T-helper 17 cell (primary cell): Measurements from ENCODE around the gene CD59. TPM values are rescaled to one million over a fixed set of nuclear protein-coding genes. Genes with fewer than 3 reads are reported as not detected.

Source experiments
- ATAC-seq: fragments of 150-1000 bp; cut with Tn5 transposase; 2 replicates; pipeline ENCODE4 v1.10.0; 2021; ENCODE audit warnings: mild to moderate bottlenecking, moderate library complexity
- DNase-seq, 3 donors: peaks; one replicate each; pipeline versions ENCODE4 v3.0.0 to v3.0.0-alpha.2; 2020 to 2021
- H3K9me3 ChIP-seq: one replicate; pipeline ENCODE4 v1.7.0; 2013; ENCODE audit warnings: low read length, mild to moderate bottlenecking; ENCODE audit not compliant: control insufficient read depth, poor library complexity, severe bottlenecking
- H3K27ac Mint-ChIP-seq: one replicate; pipeline ENCODE4 v1.8.0; 2022; ENCODE audit warnings: mild to moderate bottlenecking, moderate library complexity, mixed read lengths
- H3K27me3 Mint-ChIP-seq: one replicate; pipeline ENCODE4 v1.8.0; 2022; ENCODE audit warnings: mixed read lengths
- H3K36me3 Mint-ChIP-seq: one replicate; pipeline ENCODE4 v1.8.0; 2022; ENCODE audit warnings: low read depth, mixed read lengths
- H3K4me1 Mint-ChIP-seq: one replicate; pipeline ENCODE4 v1.8.0; 2022; ENCODE audit warnings: mild to moderate bottlenecking, mixed read lengths
- H3K4me3 Mint-ChIP-seq: one replicate; pipeline ENCODE4 v1.8.0; 2022; ENCODE audit warnings: mild to moderate bottlenecking, moderate library complexity, mixed read lengths
- total RNA-seq, 4 donors: library from RNA in 2 of 4; stranded (reverse) in 2 of 4; gene quantifications; one replicate each; pipeline ENCODE4 v1.2.3 and lab custom pipeline; 2022 to 2026

The CD59 gene
- total RNA-seq, 2 donors from 2014 or later = 48.7 to 53.6 TPM

DNA sequence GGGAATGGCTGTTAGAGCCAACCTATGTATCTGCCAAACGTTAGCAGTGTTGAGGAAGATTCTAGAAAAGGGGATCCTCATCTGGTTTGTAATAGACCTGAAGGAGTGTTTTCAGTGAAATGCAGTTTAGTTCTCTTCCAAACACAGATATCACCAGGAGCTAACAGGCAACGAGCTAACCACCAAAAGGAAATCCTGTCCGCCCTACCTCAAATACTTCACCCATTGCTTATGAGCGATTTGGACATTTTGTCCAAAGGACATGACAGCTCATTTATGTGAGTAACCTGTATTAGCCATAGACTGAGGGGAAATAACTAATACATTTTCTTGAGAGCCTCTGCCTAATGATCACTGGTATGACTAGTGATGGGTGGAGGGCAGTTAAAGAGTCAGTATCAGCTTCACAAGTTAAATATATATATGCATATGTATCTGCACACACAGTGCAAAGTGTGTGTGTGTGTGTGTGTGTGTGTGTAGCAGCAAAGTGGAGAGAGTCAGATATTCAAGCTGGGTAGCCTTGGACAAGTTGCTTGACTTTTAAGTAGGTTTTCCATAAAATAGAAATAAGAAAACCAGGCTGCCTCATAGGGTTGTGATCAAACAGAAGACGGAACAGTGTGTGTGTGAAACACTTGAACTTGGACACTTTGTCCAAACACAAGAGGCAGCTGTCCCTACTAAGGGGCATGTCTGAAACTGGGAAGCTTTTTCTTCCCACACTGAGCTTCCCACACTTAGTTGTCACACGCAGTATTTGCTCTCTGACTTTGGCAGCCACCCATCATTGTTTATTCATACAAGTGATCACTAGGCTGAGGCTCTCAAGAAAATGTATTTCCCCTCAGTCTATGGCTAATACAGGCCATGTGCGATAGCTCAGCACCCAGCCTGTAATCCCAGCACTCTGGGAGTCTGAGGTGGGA, 34.7 kb downstream of the CD59 start:
- peaks cover 24% of the 10 kb centered on the region for H3K4me1 Mint-ChIP-seq
- H3K36me3 Mint-ChIP-seq = peaks cover 2% of the 10 kb centered on the region
- no peaks in the 10 kb centered on the region for H3K9me3 ChIP-seq
- peaks cover 10% of the 10 kb centered on the region for H3K27me3 Mint-ChIP-seq
- H3K27ac Mint-ChIP-seq = peak overlapping the region; percentile 45
- ATAC-seq (no peak), DNase-seq (no peak)
- peak overlapping the region; percentile 90 for H3K4me3 Mint-ChIP-seq

DNA sequence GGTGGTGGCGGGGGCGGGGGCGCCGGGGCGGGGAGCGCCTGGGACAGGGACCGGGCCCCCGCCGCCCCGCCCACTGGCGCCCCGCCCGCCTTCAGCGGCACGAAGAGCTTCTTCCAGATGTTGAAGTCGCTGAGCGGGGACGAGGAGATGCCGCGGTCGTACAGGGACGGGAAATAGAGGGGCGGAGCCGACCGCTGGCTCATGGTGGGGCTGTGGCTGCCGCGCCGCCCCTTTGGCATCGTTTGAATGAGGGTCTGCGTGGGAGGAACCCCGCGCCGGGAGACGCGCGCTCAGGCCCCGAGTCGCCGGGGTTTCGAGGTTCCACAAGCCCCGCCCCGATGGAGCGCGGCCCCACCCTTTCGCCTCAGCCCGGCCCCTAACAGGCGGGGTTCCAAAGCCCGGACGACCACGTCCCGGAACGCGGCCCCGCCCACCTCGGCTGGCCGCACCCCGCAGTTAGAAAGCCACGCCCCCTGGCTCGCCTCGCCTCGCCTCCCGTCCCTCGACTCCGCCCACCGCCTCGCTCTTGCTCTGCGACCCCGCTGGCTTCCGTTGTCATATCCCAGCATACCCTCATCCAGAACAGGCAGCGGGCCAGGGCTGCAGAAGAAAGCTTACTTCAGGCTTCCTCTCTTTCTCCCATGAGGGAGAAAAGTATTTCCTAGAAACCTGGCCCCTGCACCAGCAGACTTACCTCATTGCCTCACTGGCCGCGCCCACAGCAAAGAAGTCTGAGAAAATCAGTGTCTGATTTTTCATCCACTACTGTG, 35.5 kb downstream of the CD59 start, which contains the start of gene C11orf91:
TSS of gene C11orf91 (minus strand) at position 325 of the 770 bp plus-strand sequence. CDS start at position 239, 86 bp downstream.
- H3K27me3 Mint-ChIP-seq = peaks cover 19% of the 10 kb centered on the region
- ATAC-seq (peak; percentile 96), DNase-seq (peak; percentile 95 to 98 (median 95))
- H3K9me3 ChIP-seq = no peaks in the 10 kb centered on the region
- peak within 1 kb of the TSS; percentile 90 for H3K4me3 Mint-ChIP-seq
- peak within 1 kb of the TSS; percentile 45 for H3K27ac Mint-ChIP-seq
- peaks cover 29% of the 10 kb centered on the region for H3K4me1 Mint-ChIP-seq
- H3K36me3 Mint-ChIP-seq = peaks cover 6% of the 10 kb centered on the region

- DNase-seq = no peak
- ATAC-seq = no peak
- peak overlapping the region; percentile 90 for H3K4me3 Mint-ChIP-seq
- no peak overlapping the region for H3K27ac Mint-ChIP-seq
- peaks cover 6% of the 10 kb centered on the region for H3K36me3 Mint-ChIP-seq
- peaks cover 24% of the 10 kb centered on the region for H3K27me3 Mint-ChIP-seq
- H3K4me1 Mint-ChIP-seq = peaks cover 29% of the 10 kb centered on the region
- H3K9me3 ChIP-seq = no peaks in the 10 kb centered on the region
These were observed 36.1 kb downstream of the CD59 start for GRCh38 chr11:33700063-33700501.

DNA sequence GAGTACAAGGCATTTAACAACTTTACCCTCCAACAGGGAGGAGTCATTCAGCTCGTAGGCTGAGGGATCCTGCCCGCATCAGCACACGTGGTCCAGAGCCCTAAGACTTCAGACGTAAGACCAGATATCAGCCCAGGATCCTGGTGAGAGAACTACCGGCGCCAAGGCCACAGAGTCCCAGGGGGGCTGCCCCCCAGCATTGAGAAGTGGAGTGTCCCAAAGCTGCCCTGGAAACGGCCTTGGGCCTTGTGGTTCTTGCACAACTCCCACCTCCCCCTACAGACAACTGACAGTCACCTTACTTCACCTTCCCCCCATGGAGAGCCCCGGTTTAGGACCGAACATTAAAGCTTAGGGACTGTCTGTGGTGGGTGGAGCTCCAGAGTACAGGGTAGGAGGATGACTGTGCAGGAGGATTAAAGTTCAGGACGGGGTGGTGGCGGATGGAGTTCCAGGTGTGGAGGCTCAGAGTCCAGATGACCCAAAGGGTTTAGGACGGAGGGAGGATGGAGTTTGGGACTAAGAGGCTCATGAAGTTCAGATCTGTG, 36.6 kb downstream of the CD59 start:
- ATAC-seq = no peak
- DNase-seq = no peak
- Mint-ChIP-seq H3K4me3 (peak overlapping the region; percentile 90), H3K27me3 (peaks cover 24% of the 10 kb centered on the region), H3K36me3 (peaks cover 6% of the 10 kb centered on the region), H3K27ac (no peak overlapping the region), H3K4me1 (peaks cover 29% of the 10 kb centered on the region)
- H3K9me3 ChIP-seq = no peaks in the 10 kb centered on the region

DNA sequence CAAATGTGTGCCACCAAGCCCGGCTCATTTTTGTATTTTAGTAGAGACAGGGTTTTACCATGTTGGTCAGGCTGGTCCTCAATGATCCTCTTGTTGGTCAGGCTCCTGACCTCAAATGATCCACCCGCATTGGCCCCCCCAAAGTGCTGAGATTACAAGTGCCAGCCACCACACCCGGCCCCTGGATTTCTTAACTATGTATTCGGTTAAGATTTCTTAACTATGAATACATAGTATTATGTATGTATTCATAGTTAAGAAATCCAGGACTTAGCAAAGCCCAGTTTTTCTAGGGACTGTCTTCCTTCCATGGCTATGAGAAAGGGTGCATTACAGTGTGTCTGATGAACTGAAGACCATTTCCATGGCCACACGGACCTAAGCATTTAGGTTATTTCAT, 37.3 kb downstream of the CD59 start:
- H3K4me1 Mint-ChIP-seq = peaks cover 29% of the 10 kb centered on the region
- H3K9me3 ChIP-seq = no peaks in the 10 kb centered on the region
- H3K36me3 Mint-ChIP-seq = peaks cover 6% of the 10 kb centered on the region
- no peak overlapping the region for H3K27ac Mint-ChIP-seq
- no peak for ATAC-seq
- peaks cover 25% of the 10 kb centered on the region for H3K27me3 Mint-ChIP-seq
- DNase-seq = no peak
- H3K4me3 Mint-ChIP-seq = no peak overlapping the region

GRCh38 chr11:33697997-33698396, 38.2 kb downstream of the CD59 start:
- no peak for ATAC-seq
- no peak for DNase-seq
- Mint-ChIP-seq H3K27ac (no peak overlapping the region), H3K36me3 (peaks cover 6% of the 10 kb centered on the region), H3K4me3 (no peak overlapping the region), H3K27me3 (peaks cover 34% of the 10 kb centered on the region), H3K4me1 (peaks cover 29% of the 10 kb centered on the region)
- no peaks in the 10 kb centered on the region for H3K9me3 ChIP-seq

- H3K4me1 Mint-ChIP-seq = peaks cover 28% of the 10 kb centered on the region
- H3K27ac Mint-ChIP-seq = no peak overlapping the region
- no peak overlapping the region for H3K4me3 Mint-ChIP-seq
- H3K9me3 ChIP-seq = no peaks in the 10 kb centered on the region
- no peak for DNase-seq
- H3K36me3 Mint-ChIP-seq = peaks cover 6% of the 10 kb centered on the region
- ATAC-seq = no peak
- H3K27me3 Mint-ChIP-seq = peaks cover 42% of the 10 kb centered on the region
These were observed 39.1 kb downstream of the CD59 start for GRCh38 chr11:33696931-33697638.

DNA sequence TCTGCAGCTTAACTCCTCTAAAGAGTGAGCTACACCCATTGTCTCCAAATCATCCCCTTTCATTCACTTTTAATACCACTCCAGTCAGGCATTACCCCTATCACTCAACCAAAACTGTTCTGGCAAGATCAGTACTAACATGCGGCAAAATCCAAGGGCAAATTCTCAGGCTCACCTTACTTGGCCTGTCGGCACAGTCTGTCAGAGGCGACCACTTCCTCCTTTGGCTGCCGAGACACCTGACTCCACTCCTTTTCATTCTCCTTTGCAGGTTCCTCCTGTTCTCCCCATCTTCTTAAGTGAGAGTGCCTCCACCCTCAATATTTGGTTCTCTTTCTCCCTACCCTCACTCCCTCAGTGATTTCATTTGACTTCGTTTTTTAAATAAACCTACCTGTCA, 39.8 kb downstream of the CD59 start:
- Mint-ChIP-seq H3K36me3 (peaks cover 6% of the 10 kb centered on the region), H3K27me3 (peaks cover 48% of the 10 kb centered on the region), H3K4me3 (no peak overlapping the region), H3K27ac (no peak overlapping the region), H3K4me1 (peaks cover 28% of the 10 kb centered on the region)
- DNase-seq = no peak
- no peak for ATAC-seq
- no peaks in the 10 kb centered on the region for H3K9me3 ChIP-seq

DNA sequence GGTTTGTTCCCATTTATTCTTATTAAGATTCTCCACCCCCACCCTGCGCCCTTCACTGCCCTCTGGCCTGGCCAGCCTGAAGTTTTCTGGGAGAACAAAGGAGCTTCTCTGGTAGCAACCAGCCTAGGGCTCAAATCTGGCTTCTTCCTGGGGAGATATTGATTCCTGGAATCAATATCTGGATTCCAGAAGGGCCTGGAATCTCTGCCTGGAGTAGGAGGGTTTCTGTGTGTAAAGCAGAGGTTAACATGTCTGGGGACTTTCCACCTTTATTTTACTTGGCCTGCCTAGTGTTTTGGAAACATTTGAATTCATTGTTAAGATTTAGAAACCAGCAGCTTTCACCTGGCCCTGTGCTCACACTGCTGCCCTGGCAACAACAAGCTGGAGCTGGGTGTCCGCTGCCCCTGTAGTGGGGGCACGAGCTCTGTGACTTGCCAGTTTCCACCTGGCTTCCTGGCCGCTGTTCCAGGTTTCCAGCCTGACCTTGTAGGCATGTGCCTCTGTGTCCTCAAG, 41.1 kb downstream of the CD59 start:
- H3K9me3 ChIP-seq = no peaks in the 10 kb centered on the region
- Mint-ChIP-seq H3K27me3 (peaks cover 60% of the 10 kb centered on the region), H3K4me1 (peaks cover 20% of the 10 kb centered on the region), H3K4me3 (no peak overlapping the region), H3K27ac (no peak overlapping the region), H3K36me3 (peaks cover 6% of the 10 kb centered on the region)
- no peak for DNase-seq
- no peak for ATAC-seq

GRCh38 chr11:33694346-33695050, 41.7 kb downstream of the CD59 start:
- H3K9me3 ChIP-seq = no peaks in the 10 kb centered on the region
- Mint-ChIP-seq H3K4me1 (peaks cover 16% of the 10 kb centered on the region), H3K27ac (no peak overlapping the region), H3K4me3 (no peak overlapping the region), H3K27me3 (peaks cover 66% of the 10 kb centered on the region), H3K36me3 (peaks cover 6% of the 10 kb centered on the region)
- ATAC-seq (no peak), DNase-seq (no peak)

DNA sequence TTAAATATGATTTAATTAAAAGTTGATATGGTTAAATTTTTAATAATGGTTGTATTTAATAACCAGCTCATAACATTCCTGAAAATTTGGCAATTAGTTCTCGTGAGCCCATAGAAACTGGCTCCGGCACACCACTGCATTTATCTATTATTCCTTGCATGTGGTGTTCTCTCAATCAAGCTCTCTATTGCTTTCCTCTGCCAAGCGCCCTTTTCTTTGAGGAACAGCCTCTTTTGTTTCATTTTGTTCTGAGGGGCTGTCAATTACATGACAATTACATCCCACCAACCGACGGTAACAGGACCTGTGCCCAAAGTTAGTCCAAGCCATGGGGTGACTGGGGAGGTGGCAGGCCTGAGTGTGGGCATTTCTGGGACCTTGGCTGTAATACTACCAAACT, 43.7 kb downstream of the CD59 start:
- no peak for DNase-seq
- ATAC-seq = no peak
- no peak overlapping the region for H3K4me3 Mint-ChIP-seq
- no peaks in the 10 kb centered on the region for H3K9me3 ChIP-seq
- peaks cover 76% of the 10 kb centered on the region for H3K27me3 Mint-ChIP-seq
- H3K4me1 Mint-ChIP-seq = peaks cover 15% of the 10 kb centered on the region
- peaks cover 6% of the 10 kb centered on the region for H3K36me3 Mint-ChIP-seq
- H3K27ac Mint-ChIP-seq = no peak overlapping the region

- peaks cover 13% of the 10 kb centered on the region for H3K4me1 Mint-ChIP-seq
- H3K36me3 Mint-ChIP-seq = peaks cover 6% of the 10 kb centered on the region
- H3K27me3 Mint-ChIP-seq = peaks cover 71% of the 10 kb centered on the region
- no peak overlapping the region for H3K4me3 Mint-ChIP-seq
- no peaks in the 10 kb centered on the region for H3K9me3 ChIP-seq
- no peak overlapping the region for H3K27ac Mint-ChIP-seq
- DNase-seq (no peak), ATAC-seq (no peak)
These were observed 44.2 kb downstream of the CD59 start for GRCh38 chr11:33692013-33692504.
